A549 (cell line): ENCODE measurements around the gene HEBP1.

ENCODE experiments used
- BHLHE40 ChIP-seq: IDR thresholded peaks from 2 replicates; pipeline ENCODE4 v1.6.1; 2012; ENCODE audit warnings: low read depth, low read length, inconsistent platforms
- CHD4 ChIP-seq: fragments of 200-600 bp; sonication (generic); IDR thresholded peaks from 2 replicates; pipeline ENCODE4 v1.6.1; 2016; ENCODE audit warnings: antibody characterized with exemption, mild to moderate bottlenecking, borderline replicate concordance
- CTCF ChIP-seq: fragments of >200 bp; sonication (Bioruptor Twin); formaldehyde crosslinking; IDR thresholded peaks from 3 replicates; pipeline ENCODE4 v1.5.1; 2016
- EHF ChIP-seq: fragments of 250-450 bp; sonication (Bioruptor Pico); IDR thresholded peaks from 2 replicates; pipeline ENCODE4 v1.5.0; 2020; ENCODE audit warnings: mild to moderate bottlenecking
- EP300 ChIP-seq, 2 experiments: fragments of >200 bp; sonication (Bioruptor Twin); formaldehyde crosslinking; IDR thresholded peaks; 2 replicates in 1 of 2; 3 replicates in 1 of 2; pipeline ENCODE4 v1.6.1; 2016 to 2017
- ESRRA ChIP-seq: fragments of 150-350 bp; IDR thresholded peaks from 2 replicates; pipeline ENCODE4 v1.6.1; 2014; ENCODE audit warnings: mild to moderate bottlenecking, low read length, borderline replicate concordance
- JUN ChIP-seq, 2 experiments: fragments of >200 bp; sonication (Bioruptor Twin); formaldehyde crosslinking; IDR thresholded peaks; 2 replicates in 1 of 2; 3 replicates in 1 of 2; pipeline ENCODE4 v1.6.1; 2016 to 2017
- MYC ChIP-seq: IDR thresholded peaks from 2 replicates; pipeline ENCODE4 v1.6.1; 2012; ENCODE audit warnings: mild to moderate bottlenecking, inconsistent platforms, low read length, improper control_type of control experiment, borderline replicate concordance
- RCOR1 ChIP-seq: fragments of 150-350 bp; IDR thresholded peaks from 2 replicates; pipeline ENCODE4 v1.6.1; 2014; ENCODE audit warnings: antibody characterized with exemption, low read length, low read depth
- ZFP36 ChIP-seq: fragments of 450-650 bp; IDR thresholded peaks from 2 replicates; pipeline ENCODE4 v1.6.1; 2014; ENCODE audit warnings: borderline replicate concordance; ENCODE audit not compliant: partially characterized antibody

GRCh38 chr12:13038491-13039161 lies 38.6 kb upstream of the HEBP1 start:
- TF ChIP-seq CHD4, result no peak
- TF ChIP-seq RCOR1, result no peak
- TF ChIP-seq CTCF, result no peak
- TF ChIP-seq MYC, result no peak
- no peak for TF ChIP-seq JUN (IDR thresholded peaks at IDR 0.05)
- no peak for TF ChIP-seq EP300 (IDR thresholded peaks at IDR 0.05)
- no peak for TF ChIP-seq ZFP36
- no peak for TF ChIP-seq EHF
- TF ChIP-seq BHLHE40, result no peak
- TF ChIP-seq ESRRA, result no peak
